OCI-LY7 (cell line): ENCODE data around the gene CTSL.

Experiments used
- CTCF ChIP-seq: fragments of 200-600 bp; sonication (generic); conservative IDR thresholded peaks from 2 replicates; pipeline ENCODE4 v1.5.1; 2014; ENCODE audit warnings: mild to moderate bottlenecking, antibody characterized with exemption, low read length, moderate library complexity, mixed read lengths
- EZH2phosphoT487 ChIP-seq: fragments of 200-600 bp; sonication (generic); IDR thresholded peaks from 2 replicates; pipeline ENCODE4 v1.6.1; 2018; ENCODE audit warnings: low read depth, borderline replicate concordance, mild to moderate bottlenecking, mixed run types, antibody characterized with exemption, low read length, moderate library complexity, mixed read lengths

- no peak for TF ChIP-seq CTCF
- TF ChIP-seq EZH2phosphoT487 = no peak
Measured at GRCh38 chr9:87696641-87697040, 29.3 kb upstream of the CTSL start.
